ENCODE data around the gene HSD17B12. TPM values are rescaled to one million over a fixed set of nuclear protein-coding genes. Genes with fewer than 3 reads are reported as not detected.

The HSD17B12 gene
- total and polyA plus RNA-seq, 12 donors: 32.9 to 122 (median 79.1) TPM

DNA sequence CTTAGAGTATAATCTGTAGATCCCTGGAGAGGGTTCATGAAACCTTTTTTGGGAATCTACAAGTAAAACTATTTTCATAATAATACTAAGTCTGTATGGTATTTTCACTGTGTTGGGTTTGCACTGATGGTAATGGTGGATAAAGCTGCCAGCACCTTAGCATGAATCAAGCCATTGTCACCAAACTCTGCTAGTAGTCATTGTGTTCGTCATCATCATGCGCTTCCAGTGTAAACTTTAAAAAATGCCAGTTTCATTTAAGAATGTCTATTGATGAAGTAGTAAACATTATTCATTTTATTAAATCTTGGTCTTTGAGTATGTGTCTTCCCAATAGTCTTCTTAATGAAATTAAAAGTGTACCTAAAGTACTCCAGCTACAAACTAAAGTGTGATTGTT lies 215.1 kb downstream of the HSD17B12 start:
- H3K4me1 ChIP-seq: no peaks in the 10 kb centered on the region
- H3K36me3 ChIP-seq: peaks cover 3 to 99% (median 57%) of the 10 kb centered on the region in 9 donors
- intact Hi-C loops (cut with DNase I): loop anchor here in 1 of 10 donors (5.0 kb wide), 1 partner anchor 37 kb away; no protein-coding TSS in a partner anchor
- H3K27ac ChIP-seq: no peak overlapping the region
- H3K9me3 ChIP-seq: no peaks in the 10 kb centered on the region
- TF ChIP-seq, protein P1, sequence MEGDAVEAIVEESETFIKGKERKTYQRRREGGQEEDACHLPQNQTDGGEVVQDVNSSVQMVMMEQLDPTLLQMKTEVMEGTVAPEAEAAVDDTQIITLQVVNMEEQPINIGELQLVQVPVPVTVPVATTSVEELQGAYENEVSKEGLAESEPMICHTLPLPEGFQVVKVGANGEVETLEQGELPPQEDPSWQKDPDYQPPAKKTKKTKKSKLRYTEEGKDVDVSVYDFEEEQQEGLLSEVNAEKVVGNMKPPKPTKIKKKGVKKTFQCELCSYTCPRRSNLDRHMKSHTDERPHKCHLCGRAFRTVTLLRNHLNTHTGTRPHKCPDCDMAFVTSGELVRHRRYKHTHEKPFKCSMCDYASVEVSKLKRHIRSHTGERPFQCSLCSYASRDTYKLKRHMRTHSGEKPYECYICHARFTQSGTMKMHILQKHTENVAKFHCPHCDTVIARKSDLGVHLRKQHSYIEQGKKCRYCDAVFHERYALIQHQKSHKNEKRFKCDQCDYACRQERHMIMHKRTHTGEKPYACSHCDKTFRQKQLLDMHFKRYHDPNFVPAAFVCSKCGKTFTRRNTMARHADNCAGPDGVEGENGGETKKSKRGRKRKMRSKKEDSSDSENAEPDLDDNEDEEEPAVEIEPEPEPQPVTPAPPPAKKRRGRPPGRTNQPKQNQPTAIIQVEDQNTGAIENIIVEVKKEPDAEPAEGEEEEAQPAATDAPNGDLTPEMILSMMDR (IDR thresholded peaks at IDR 0.05): no peak
- 94 to 100% methylated on average over 2 of the region's 2 CpGs for WGBS, 2 donors
- DNase-seq (no peak), ATAC-seq (no peak)
- H3K27me3 ChIP-seq: no peaks in the 10 kb centered on the region
- no peak overlapping the region for H3K4me3 ChIP-seq

DNA sequence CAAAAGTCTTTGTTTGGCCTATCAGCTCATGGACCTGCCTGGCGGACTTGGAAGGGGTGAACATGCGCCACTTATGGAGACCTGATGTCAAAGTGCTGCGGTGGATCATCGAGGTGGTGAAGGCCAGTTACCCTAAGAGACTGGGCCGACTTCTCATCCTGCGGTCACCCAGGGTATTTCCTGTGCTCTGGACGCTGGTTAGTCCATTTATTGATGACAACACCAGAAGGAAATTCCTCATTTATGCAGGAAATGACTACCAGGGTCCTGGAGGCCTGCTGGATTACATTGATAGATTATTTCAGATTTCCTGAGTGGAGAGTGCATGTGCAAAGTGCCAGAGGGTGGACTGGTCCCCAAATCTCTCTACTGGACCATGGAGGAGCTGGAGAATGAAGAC lies 218.0 kb downstream of the HSD17B12 start:
- WGBS, 2 donors: 80 to 84% methylated on average over 7 of the region's 7 CpGs
- intact Hi-C loops (cut with DNase I): loop anchor here in 1 of 10 donors (5.0 kb wide), 1 partner anchor 34 kb away; no protein-coding TSS in a partner anchor
- H3K27ac ChIP-seq: no peak overlapping the region

DNA sequence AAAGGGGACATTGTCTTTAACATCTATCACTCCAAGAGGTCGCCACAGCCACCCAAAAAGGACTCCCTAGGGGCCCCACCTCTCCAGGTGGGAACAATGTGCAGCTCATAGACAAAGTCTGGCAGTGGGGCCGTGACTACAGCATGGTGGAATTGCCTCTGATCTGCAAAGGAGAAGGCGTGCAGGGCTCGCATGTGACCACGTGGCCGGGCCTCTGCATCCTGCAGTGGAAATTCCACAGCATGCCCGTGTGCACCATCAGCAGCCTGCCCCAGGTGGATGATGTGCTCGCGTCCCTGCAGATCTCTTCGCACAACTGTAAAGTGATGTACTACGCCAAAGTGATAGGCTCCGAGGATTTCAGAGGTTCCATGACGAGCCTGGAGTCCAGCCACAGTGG lies 218.6 kb downstream of the HSD17B12 start:
- DNase-seq (no peak), ATAC-seq (no peak)
- TF ChIP-seq, protein P1 (IDR thresholded peaks at IDR 0.05): no peak
- H3K9me3 ChIP-seq: no peaks in the 10 kb centered on the region
- peaks cover 0 to 2% (median 0%) of the 10 kb centered on the region in 9 donors for H3K4me1 ChIP-seq
- H3K4me3 ChIP-seq: no peak overlapping the region
- WGBS, 2 donors: 88 to 90% methylated on average over 13 of the region's 13 CpGs
- no peaks in the 10 kb centered on the region for H3K27me3 ChIP-seq
- H3K36me3 ChIP-seq: peaks cover 0 to 99% (median 45%) of the 10 kb centered on the region in 9 donors
- no peak overlapping the region for H3K27ac ChIP-seq
- intact Hi-C loops (cut with DNase I): loop anchor here in 1 of 10 donors (5.0 kb wide), 1 partner anchor 33 kb away; no protein-coding TSS in a partner anchor

More for the DNA sequence above, 218.0 kb downstream of the HSD17B12 start:
- no peaks in the 10 kb centered on the region for H3K27me3 ChIP-seq
- ATAC-seq: no peak
- H3K4me3 ChIP-seq: no peak overlapping the region
- no peaks in the 10 kb centered on the region for H3K4me1 ChIP-seq
- no peaks in the 10 kb centered on the region for H3K9me3 ChIP-seq
- no peak for DNase-seq
- TF ChIP-seq, protein P1 (IDR thresholded peaks at IDR 0.05): no peak
- peaks cover 0 to 99% (median 43%) of the 10 kb centered on the region in 9 donors for H3K36me3 ChIP-seq

DNA sequence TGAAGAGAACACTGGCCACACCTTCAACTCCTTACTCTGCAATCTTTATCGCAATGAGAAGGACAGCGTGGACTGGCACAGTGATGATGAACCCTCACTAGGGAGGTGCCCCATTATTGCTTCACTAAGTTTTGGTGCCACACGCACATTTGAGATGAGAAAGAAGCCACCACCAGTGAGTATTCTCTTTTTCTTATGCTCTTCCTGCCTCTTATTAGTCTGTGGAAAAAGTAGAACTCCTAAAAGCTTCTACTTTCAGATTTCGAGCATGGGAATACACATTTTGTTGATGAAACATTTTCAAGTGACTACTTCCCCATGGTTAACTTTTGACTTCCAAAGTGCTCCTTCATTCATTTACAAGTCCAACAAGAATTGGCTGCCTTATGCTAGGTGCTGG lies 221.0 kb downstream of the HSD17B12 start:
- TF ChIP-seq, protein P1 (IDR thresholded peaks at IDR 0.05): no peak
- intact Hi-C loops (cut with DNase I): no loop called here
- no peaks in the 10 kb centered on the region for H3K9me3 ChIP-seq

More for the DNA sequence above, 221.0 kb downstream of the HSD17B12 start:
- peaks cover 3 to 27% (median 17%) of the 10 kb centered on the region in 9 donors for H3K4me1 ChIP-seq
- H3K27ac ChIP-seq: no peak overlapping the region
- 95 to 97% methylated on average over 4 of the region's 4 CpGs for WGBS, 2 donors
- ATAC-seq (no peak), DNase-seq (no peak)
- no peaks in the 10 kb centered on the region for H3K27me3 ChIP-seq
- peaks cover 0 to 84% (median 36%) of the 10 kb centered on the region in 9 donors for H3K36me3 ChIP-seq
- H3K4me3 ChIP-seq: no peak overlapping the region

Measured in heart right ventricle (tissue), 16 donors.